Caki2 (cell line): ENCODE measurements around the gene RBMX2. TPM values are rescaled to one million over a fixed set of nuclear protein-coding genes. Genes with fewer than 3 reads are reported as not detected.
"Not testable (repeated sequence)": the region's sequence is repeated elsewhere in the genome, so short reads cannot be mapped to it uniquely, and the experiment has no call there.

Experiments
- DNase-seq: peaks from one replicate; pipeline ENCODE4 v3.0.0-alpha.2; 2015; ENCODE audit warnings: low read depth
- in situ Hi-C: cut with HindIII; loops from 2 replicates; pipeline ENCODE4 v1.10.0; 2016; ENCODE audit warnings: low sequenced_read_pairs, low pct_unique_long_range_greater_than_20kb, mixed read lengths
- total RNA-seq: library from RNA; depleted of rRNA; stranded (reverse); fragments of >200 nt; shearing (Covaris generic); gene quantifications from 2 replicates; pipeline ENCODE4 v1.2.3, GENCODE V29; 2014; ENCODE audit warnings: low replicate concordance; rRNA removed

RBMX2 gene
- total RNA-seq, 1 experiment from 2014 or later, result 23.9 TPM

DNA sequence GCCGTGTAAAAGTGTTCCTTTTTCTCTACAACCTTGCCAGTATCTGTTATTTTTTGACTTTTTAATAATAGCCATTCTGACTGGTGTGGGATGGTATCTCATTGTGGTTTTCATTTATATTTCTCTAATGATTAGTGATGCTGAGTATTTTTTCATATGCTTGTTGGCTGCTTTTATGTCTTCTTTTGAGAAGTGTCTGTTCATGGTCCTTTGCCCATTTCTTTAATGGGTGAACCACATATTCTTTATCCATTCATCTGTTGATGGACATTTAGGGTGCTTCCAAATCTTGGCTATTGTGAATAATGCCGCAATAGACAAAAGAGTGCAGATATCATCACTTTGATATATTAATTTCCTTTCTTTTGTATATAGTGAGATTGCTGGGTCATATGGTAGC is 36.2 kb downstream of the RBMX2 start:
- in situ Hi-C loops, result not testable (repeated sequence)

DNA sequence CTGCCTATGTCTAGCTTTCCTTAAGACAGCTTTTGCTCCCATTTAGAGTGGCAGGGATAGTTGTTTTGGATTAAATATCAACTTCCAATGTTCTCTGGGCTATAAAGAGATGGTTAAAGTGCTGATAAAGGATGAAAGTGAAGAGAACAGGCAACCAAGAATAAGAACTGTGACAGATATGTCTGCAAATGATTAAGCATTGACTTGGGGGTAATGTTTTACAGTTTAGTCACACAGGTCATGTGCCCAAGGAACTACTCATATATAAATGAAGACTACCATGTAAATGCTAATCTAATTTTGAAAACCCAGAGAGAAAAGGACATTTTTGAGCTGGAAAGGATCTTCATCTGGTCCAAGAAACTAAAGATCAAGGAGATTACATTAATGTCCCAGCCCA is 42.1 kb downstream of the RBMX2 start:
- no peak for DNase-seq
- in situ Hi-C loops, result no loop called here

More for the DNA sequence above, 36.2 kb downstream of the RBMX2 start:
- DNase-seq, result not testable (repeated sequence)

DNA sequence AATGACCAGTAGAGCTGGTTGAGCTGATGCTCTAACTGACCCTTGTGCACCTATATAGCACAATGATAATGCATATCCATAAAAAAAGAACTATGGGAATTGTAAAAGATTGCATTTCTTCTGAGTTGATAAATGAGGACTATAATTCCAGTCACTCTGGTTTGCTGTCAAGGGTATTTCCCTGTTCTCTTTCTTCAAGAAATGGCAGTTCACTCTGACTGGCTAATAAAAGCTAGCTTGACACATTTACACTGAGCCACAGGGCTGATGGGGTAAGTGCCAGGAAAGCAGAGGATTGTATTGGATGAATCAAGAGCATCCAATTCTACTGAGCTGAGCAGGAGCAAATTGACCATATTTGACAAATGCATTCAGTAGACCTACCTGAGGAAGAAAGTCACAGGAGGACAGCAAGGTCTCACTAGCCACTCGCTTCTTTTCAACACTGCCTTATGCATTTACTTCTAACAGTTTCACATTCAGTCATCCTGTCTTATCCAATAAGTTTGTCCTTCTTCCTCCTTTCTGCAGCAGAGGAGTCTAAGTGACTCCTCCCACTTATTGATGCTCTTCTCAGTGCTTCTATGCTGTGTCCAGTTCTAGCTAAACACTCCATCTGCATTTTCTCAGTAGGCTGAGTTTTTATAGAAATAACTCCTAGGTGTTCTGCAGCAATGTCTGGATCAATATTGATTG is 43.0 kb downstream of the RBMX2 start:
- in situ Hi-C loops, result no loop called here
- DNase-seq, result no peak

DNA sequence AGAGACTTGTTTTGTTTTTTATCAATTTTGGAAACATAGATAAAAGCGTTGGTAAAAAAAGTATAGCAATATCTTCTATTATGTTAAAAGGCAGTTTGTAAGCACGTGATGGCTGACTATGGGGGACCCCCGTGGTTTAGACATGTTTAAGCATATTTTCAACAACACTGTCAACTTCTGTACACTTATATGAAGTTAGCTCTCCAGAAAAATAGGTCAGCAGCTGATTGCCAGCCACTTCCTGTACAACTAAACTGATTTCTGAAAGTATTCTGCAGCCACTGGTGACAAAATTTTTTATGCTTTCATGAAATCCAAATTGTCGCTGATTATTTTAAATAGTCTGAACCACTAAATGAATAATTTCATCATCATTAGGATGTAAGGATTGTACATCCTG is 45.2 kb downstream of the RBMX2 start:
- in situ Hi-C loops, result no loop called here
- DNase-seq, result no peak

Other genes starting within 250 kb of the RBMX2 start
- 29.7 and 39.0 TPM in 2 replicates for gene AIFM1, start 236.1 kb upstream of the RBMX2 start, total RNA-seq
- not detected in 2 replicates for gene RAB33A, start 230.0 kb upstream of the RBMX2 start, total RNA-seq
- gene ZNF280C, start 133.1 kb upstream of the RBMX2 start, total RNA-seq, result 2.9 and 6.5 TPM in 2 replicates
- 4.1 and 5.0 TPM in 2 replicates for gene SLC25A14, start 62.1 kb upstream of the RBMX2 start, total RNA-seq
- gene GPR119, start 16.3 kb upstream of the RBMX2 start, total RNA-seq, result not detected in 2 replicates